HG02981 (cell line): Measurements from ENCODE around the gene GSX1.
"Not testable (repeated sequence)": the region's sequence is repeated elsewhere in the genome, so short reads cannot be mapped to it uniquely, and the experiment has no call there.

Experiments
- ATAC-seq: cut with Tn5 transposase; IDR thresholded peaks from one replicate; pipeline ENCODE4 v1.9.1; 2021; ENCODE audit warnings: mild to moderate bottlenecking, moderate library complexity; ENCODE audit not compliant: unreplicated experiment

Gene GSX1

GRCh38 chr13:27793507-27794367 is 1.5 kb downstream of the GSX1 start:
- no peak for ATAC-seq

GRCh38 chr13:27794368-27794691 is 2.0 kb downstream of the GSX1 start:
- no peak for ATAC-seq

GRCh38 chr13:27794921-27795717 is 2.8 kb downstream of the GSX1 start:
- ATAC-seq = no peak

GRCh38 chr13:27795718-27796019 is 3.4 kb downstream of the GSX1 start:
- ATAC-seq = no peak

- no peak for ATAC-seq
These were observed 4.4 kb downstream of the GSX1 start for GRCh38 chr13:27796544-27797227.

GRCh38 chr13:27797228-27797624 is 4.9 kb downstream of the GSX1 start:
- ATAC-seq = no peak

- ATAC-seq = no peak
These were observed 14.6 kb downstream of the GSX1 start for GRCh38 chr13:27806744-27807387.

- ATAC-seq = no peak
These were observed 16.7 kb downstream of the GSX1 start for GRCh38 chr13:27808851-27809550.

- no peak for ATAC-seq
These were observed 17.7 kb downstream of the GSX1 start for GRCh38 chr13:27810009-27810408.

GRCh38 chr13:27810461-27810860 is 18.2 kb downstream of the GSX1 start:
- no peak for ATAC-seq

GRCh38 chr13:27813826-27814225 is 21.5 kb downstream of the GSX1 start:
- no peak for ATAC-seq

- not testable (repeated sequence) for ATAC-seq
These were observed 25.5 kb downstream of the GSX1 start for GRCh38 chr13:27817832-27818231.

GRCh38 chr13:27820524-27821482 is 28.5 kb downstream of the GSX1 start:
- no peak for ATAC-seq

- ATAC-seq = no peak
These were observed 29.3 kb downstream of the GSX1 start for GRCh38 chr13:27821566-27821965.

- no peak for ATAC-seq
These were observed 30.1 kb downstream of the GSX1 start for GRCh38 chr13:27822258-27822872.

GRCh38 chr13:27822873-27823311 is 30.6 kb downstream of the GSX1 start:
- no peak for ATAC-seq

GRCh38 chr13:27824121-27824520 is 31.8 kb downstream of the GSX1 start:
- no peak for ATAC-seq

- no peak for ATAC-seq
These were observed 32.8 kb downstream of the GSX1 start for GRCh38 chr13:27825072-27825471.
